GM23338 (cell line): ENCODE measurements around the gene EEF1AKMT2. TPM values are rescaled to one million over a fixed set of nuclear protein-coding genes. Genes with fewer than 3 reads are reported as not detected.

Source experiments
- ATAC-seq: fragments of 200-7000 bp; cut with Tn5 transposase; 3 replicates; pipeline ENCODE4 v1.9.1; 2020
- DNase-seq: peaks from one replicate; pipeline ENCODE4 v3.0.0-alpha.2; 2015; ENCODE audit warnings: low spot score
- H2AFZ ChIP-seq: fragments of 200-600 bp; sonication (generic); 2 replicates; pipeline ENCODE4 v1.8.0; 2016; ENCODE audit warnings: antibody characterized with exemption, mild to moderate bottlenecking, moderate library complexity
- H3F3A ChIP-seq: fragments of 200-600 bp; sonication (generic); replicated peaks from 2 replicates; pipeline ENCODE4 v1.8.0; 2017; ENCODE audit warnings: antibody characterized with exemption, mixed run types, low read depth
- H3K27ac ChIP-seq: fragments of 200-600 bp; sonication (generic); 2 replicates; pipeline ENCODE4 v1.6.1; 2016; ENCODE audit warnings: low read depth
- H3K27me3 ChIP-seq: fragments of 200-600 bp; sonication (generic); 2 replicates; pipeline ENCODE4 v1.8.0; 2016; ENCODE audit warnings: mild to moderate bottlenecking, mixed run types, moderate library complexity; ENCODE audit not compliant: insufficient read depth
- H3K36me3 ChIP-seq: fragments of 200-600 bp; sonication (generic); 2 replicates; pipeline ENCODE4 v1.8.0; 2016; ENCODE audit warnings: mild to moderate bottlenecking; ENCODE audit not compliant: insufficient read depth
- H3K4me1 ChIP-seq: fragments of 200-600 bp; sonication (generic); 2 replicates; pipeline ENCODE4 v1.8.0; 2016; ENCODE audit warnings: mild to moderate bottlenecking, moderate library complexity; ENCODE audit not compliant: insufficient read depth
- H3K4me2 ChIP-seq: fragments of 200-600 bp; sonication (generic); 2 replicates; pipeline ENCODE4 v1.7.1; 2017; ENCODE audit warnings: mixed run types
- H3K4me3 ChIP-seq: fragments of 200-600 bp; sonication (generic); 2 replicates; pipeline ENCODE4 v1.6.1; 2016; ENCODE audit warnings: mixed run types
- H3K79me2 ChIP-seq: fragments of 200-600 bp; sonication (generic); replicated peaks from 2 replicates; pipeline ENCODE4 v1.8.0; 2017; ENCODE audit warnings: mild to moderate bottlenecking; ENCODE audit not compliant: insufficient read depth
- H3K9me2 ChIP-seq: fragments of 200-600 bp; sonication (generic); 2 replicates; pipeline ENCODE4 v1.8.0; 2017; ENCODE audit not compliant: insufficient read depth
- H4K20me1 ChIP-seq: fragments of 200-600 bp; sonication (generic); replicated peaks from 2 replicates; pipeline ENCODE4 v1.8.0; 2017; ENCODE audit warnings: mild to moderate bottlenecking; ENCODE audit not compliant: insufficient read depth
- H3K27ac Mint-ChIP-seq: 2 replicates; pipeline ENCODE4 v1.8.0; 2020; ENCODE audit warnings: inconsistent platforms, mild to moderate bottlenecking, moderate library complexity, mixed read lengths
- H3K27me3 Mint-ChIP-seq: 3 replicates; pipeline ENCODE4 v1.8.0; 2022; ENCODE audit warnings: low read depth, mild to moderate bottlenecking, moderate library complexity, mixed read lengths, inconsistent platforms; ENCODE audit not compliant: insufficient read depth, poor library complexity
- H3K36me3 Mint-ChIP-seq: 3 replicates; pipeline ENCODE4 v1.8.0; 2021; ENCODE audit warnings: low read depth, mild to moderate bottlenecking, inconsistent platforms, moderate library complexity, mixed read lengths
- H3K4me1 Mint-ChIP-seq: 3 replicates; pipeline ENCODE4 v1.8.0; 2020; ENCODE audit warnings: mild to moderate bottlenecking, inconsistent platforms, mixed read lengths
- H3K4me3 Mint-ChIP-seq: 3 replicates; pipeline ENCODE4 v1.8.0; 2021; ENCODE audit warnings: moderate library complexity, mild to moderate bottlenecking, inconsistent platforms, mixed read lengths
- H3K9me3 Mint-ChIP-seq: 3 replicates; pipeline ENCODE4 v1.8.0; 2020; ENCODE audit warnings: moderate library complexity, mild to moderate bottlenecking, inconsistent platforms, mixed read lengths
- CREB1 ChIP-seq: fragments of 250-450 bp; sonication (Bioruptor Pico); IDR thresholded peaks from 2 replicates; pipeline ENCODE4 v1.5.0; 2020; ENCODE audit warnings: low read depth, mild to moderate bottlenecking, moderate library complexity
- EZH2 ChIP-seq: fragments of 200-600 bp; sonication (generic); IDR thresholded peaks from one replicate; pipeline ENCODE4 v1.8.0; 2017; ENCODE audit warnings: antibody characterized with exemption, mild to moderate bottlenecking, low read depth; ENCODE audit not compliant: unreplicated experiment
- EZH2phosphoT487 ChIP-seq: fragments of 200-600 bp; sonication (generic); IDR thresholded peaks from one replicate; pipeline ENCODE4 v1.8.1; 2018; ENCODE audit warnings: antibody characterized with exemption; ENCODE audit not compliant: unreplicated experiment
- JUNB ChIP-seq: IDR thresholded peaks from one replicate; pipeline ENCODE4 v1.6.1; 2016; ENCODE audit warnings: antibody characterized with exemption; ENCODE audit not compliant: unreplicated experiment
- NANOG ChIP-seq: IDR thresholded peaks from 2 replicates; pipeline ENCODE4 v1.6.1; 2016; ENCODE audit warnings: antibody characterized with exemption, borderline replicate concordance
- POLR2AphosphoS5 ChIP-seq: IDR thresholded peaks from 2 replicates; pipeline ENCODE4 v1.6.1; 2016; ENCODE audit warnings: antibody characterized with exemption, low read depth
- STAT1 ChIP-seq: IDR thresholded peaks from one replicate; pipeline ENCODE4 v1.6.1; 2016; ENCODE audit warnings: antibody characterized with exemption; ENCODE audit not compliant: unreplicated experiment
- ZNF114 ChIP-seq: fragments of 250-450 bp; sonication (Bioruptor Pico); IDR thresholded peaks from 2 replicates; pipeline ENCODE4 v1.5.0; 2020; ENCODE audit warnings: mild to moderate bottlenecking, moderate library complexity
- ZNF331 ChIP-seq: fragments of 250-450 bp; sonication (Bioruptor Pico); IDR thresholded peaks from 2 replicates; pipeline ENCODE4 v1.5.0; 2020; ENCODE audit warnings: low read depth, mild to moderate bottlenecking, moderate library complexity
- polyA plus RNA-seq: library from polyadenylated mRNA; unstranded; fragments of >200 nt; fragmentation: Nextera tagmentation; extraction: Ambion mirVana; gene quantifications from 2 replicates; pipeline ENCODE4 v1.2.1, GENCODE V29; 2016
- total RNA-seq: library from RNA; depleted of rRNA; stranded (reverse); fragments of >200 nt; shearing (Covaris generic); gene quantifications from 2 replicates; pipeline ENCODE4 v1.2.3, GENCODE V29; 2014
- TF ChIP-seq, protein P1 (sequence below): IDR thresholded peaks from one replicate; pipeline ENCODE4 v1.6.1; 2018; ENCODE audit warnings: antibody characterized with exemption; ENCODE audit not compliant: unreplicated experiment
- TF ChIP-seq, protein P2 (sequence below): fragments of 250-450 bp; sonication (Bioruptor Pico); IDR thresholded peaks from 2 replicates; pipeline ENCODE4 v1.5.0; 2020; ENCODE audit warnings: mild to moderate bottlenecking, moderate library complexity
- TF ChIP-seq, protein P3 (sequence below), 2 experiments: fragments of 200-600 bp in 1 of 2; sonication (generic) in 1 of 2; conservative IDR thresholded peaks; 2 replicates each; pipeline versions ENCODE4 v1.5.1 to v1.6.1; 2016 to 2017; ENCODE audit warnings: antibody characterized with exemption in 2 of 2, low read depth in 2 of 2, mild to moderate bottlenecking in 2 of 2, moderate library complexity in 1 of 2
- TF ChIP-seq, protein P4 (sequence below): IDR thresholded peaks from 2 replicates; pipeline ENCODE4 v1.6.1; 2016; ENCODE audit warnings: antibody characterized with exemption

Gene EEF1AKMT2
- total and polyA plus RNA-seq, 2 experiments from 2014 or later: 35.0 to 38.0 TPM

DNA sequence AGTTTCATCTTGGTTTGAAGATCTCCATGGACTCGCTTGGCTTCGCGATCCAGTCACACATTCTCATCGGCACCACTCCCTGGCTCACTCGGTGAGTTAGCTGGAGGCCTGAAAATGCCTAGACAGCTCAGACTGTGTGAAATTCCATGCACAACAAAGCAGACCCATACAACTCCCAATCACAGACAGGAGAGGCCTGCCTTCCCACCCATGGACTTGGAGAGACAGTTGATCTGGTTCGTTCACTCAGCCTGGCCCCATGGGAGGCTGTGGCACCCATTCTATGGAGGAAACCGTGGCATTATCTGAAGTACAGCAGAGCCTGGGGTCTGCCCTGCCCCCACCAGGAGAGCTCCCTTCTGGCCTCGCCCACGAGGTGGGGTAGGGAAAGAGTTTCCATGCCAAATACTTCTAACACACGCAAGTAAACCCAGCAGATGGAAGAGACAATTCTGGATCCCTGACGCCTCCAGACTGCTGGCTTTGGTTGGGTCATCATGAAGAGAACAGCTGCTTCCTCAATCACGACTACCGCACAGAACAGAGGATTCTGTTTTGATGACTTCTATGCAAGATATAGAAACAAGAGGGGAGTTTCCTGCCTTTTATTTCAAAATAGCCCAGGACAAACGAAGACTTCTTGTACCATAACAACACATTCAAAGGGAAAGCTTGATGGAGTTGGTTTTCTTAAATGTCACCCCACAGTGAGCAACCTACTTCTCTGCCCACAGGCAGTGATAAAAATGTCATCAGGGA, 63.4 kb downstream of the EEF1AKMT2 start:
- Histone ChIP-seq H3K79me2 (peaks cover 6% of the 10 kb centered on the region; the same call in 1 of the 2 replicates), H3K27ac (no peak overlapping the region), H3K36me3 (no peaks in the 10 kb centered on the region; the same call in 1 of the 2 replicates), H3F3A (no peaks in the 10 kb centered on the region), H3K27me3 (no peaks in the 10 kb centered on the region), H3K4me2 (no peak overlapping the region), H4K20me1 (no peaks in the 10 kb centered on the region; the same call in 1 of the 2 replicates), H3K4me1 (peaks cover 5% of the 10 kb centered on the region), H3K4me3 (no peak overlapping the region), H2AFZ (no peak overlapping the region), H3K9me2 (no peaks in the 10 kb centered on the region)
- no peak overlapping the region for H3K27ac Mint-ChIP-seq
- TF ChIP-seq ZNF114 (no peak), EZH2 (no peak), POLR2AphosphoS5 (no peak), EZH2phosphoT487 (no peak), STAT1 (no peak), CREB1 (no peak), NANOG (no peak), JUNB (no peak), ZNF331 (CRISPR knock-in tag) (no peak)
- TF ChIP-seq, protein P1, sequence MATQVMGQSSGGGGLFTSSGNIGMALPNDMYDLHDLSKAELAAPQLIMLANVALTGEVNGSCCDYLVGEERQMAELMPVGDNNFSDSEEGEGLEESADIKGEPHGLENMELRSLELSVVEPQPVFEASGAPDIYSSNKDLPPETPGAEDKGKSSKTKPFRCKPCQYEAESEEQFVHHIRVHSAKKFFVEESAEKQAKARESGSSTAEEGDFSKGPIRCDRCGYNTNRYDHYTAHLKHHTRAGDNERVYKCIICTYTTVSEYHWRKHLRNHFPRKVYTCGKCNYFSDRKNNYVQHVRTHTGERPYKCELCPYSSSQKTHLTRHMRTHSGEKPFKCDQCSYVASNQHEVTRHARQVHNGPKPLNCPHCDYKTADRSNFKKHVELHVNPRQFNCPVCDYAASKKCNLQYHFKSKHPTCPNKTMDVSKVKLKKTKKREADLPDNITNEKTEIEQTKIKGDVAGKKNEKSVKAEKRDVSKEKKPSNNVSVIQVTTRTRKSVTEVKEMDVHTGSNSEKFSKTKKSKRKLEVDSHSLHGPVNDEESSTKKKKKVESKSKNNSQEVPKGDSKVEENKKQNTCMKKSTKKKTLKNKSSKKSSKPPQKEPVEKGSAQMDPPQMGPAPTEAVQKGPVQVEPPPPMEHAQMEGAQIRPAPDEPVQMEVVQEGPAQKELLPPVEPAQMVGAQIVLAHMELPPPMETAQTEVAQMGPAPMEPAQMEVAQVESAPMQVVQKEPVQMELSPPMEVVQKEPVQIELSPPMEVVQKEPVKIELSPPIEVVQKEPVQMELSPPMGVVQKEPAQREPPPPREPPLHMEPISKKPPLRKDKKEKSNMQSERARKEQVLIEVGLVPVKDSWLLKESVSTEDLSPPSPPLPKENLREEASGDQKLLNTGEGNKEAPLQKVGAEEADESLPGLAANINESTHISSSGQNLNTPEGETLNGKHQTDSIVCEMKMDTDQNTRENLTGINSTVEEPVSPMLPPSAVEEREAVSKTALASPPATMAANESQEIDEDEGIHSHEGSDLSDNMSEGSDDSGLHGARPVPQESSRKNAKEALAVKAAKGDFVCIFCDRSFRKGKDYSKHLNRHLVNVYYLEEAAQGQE: no peak
- TF ChIP-seq, protein P2, sequence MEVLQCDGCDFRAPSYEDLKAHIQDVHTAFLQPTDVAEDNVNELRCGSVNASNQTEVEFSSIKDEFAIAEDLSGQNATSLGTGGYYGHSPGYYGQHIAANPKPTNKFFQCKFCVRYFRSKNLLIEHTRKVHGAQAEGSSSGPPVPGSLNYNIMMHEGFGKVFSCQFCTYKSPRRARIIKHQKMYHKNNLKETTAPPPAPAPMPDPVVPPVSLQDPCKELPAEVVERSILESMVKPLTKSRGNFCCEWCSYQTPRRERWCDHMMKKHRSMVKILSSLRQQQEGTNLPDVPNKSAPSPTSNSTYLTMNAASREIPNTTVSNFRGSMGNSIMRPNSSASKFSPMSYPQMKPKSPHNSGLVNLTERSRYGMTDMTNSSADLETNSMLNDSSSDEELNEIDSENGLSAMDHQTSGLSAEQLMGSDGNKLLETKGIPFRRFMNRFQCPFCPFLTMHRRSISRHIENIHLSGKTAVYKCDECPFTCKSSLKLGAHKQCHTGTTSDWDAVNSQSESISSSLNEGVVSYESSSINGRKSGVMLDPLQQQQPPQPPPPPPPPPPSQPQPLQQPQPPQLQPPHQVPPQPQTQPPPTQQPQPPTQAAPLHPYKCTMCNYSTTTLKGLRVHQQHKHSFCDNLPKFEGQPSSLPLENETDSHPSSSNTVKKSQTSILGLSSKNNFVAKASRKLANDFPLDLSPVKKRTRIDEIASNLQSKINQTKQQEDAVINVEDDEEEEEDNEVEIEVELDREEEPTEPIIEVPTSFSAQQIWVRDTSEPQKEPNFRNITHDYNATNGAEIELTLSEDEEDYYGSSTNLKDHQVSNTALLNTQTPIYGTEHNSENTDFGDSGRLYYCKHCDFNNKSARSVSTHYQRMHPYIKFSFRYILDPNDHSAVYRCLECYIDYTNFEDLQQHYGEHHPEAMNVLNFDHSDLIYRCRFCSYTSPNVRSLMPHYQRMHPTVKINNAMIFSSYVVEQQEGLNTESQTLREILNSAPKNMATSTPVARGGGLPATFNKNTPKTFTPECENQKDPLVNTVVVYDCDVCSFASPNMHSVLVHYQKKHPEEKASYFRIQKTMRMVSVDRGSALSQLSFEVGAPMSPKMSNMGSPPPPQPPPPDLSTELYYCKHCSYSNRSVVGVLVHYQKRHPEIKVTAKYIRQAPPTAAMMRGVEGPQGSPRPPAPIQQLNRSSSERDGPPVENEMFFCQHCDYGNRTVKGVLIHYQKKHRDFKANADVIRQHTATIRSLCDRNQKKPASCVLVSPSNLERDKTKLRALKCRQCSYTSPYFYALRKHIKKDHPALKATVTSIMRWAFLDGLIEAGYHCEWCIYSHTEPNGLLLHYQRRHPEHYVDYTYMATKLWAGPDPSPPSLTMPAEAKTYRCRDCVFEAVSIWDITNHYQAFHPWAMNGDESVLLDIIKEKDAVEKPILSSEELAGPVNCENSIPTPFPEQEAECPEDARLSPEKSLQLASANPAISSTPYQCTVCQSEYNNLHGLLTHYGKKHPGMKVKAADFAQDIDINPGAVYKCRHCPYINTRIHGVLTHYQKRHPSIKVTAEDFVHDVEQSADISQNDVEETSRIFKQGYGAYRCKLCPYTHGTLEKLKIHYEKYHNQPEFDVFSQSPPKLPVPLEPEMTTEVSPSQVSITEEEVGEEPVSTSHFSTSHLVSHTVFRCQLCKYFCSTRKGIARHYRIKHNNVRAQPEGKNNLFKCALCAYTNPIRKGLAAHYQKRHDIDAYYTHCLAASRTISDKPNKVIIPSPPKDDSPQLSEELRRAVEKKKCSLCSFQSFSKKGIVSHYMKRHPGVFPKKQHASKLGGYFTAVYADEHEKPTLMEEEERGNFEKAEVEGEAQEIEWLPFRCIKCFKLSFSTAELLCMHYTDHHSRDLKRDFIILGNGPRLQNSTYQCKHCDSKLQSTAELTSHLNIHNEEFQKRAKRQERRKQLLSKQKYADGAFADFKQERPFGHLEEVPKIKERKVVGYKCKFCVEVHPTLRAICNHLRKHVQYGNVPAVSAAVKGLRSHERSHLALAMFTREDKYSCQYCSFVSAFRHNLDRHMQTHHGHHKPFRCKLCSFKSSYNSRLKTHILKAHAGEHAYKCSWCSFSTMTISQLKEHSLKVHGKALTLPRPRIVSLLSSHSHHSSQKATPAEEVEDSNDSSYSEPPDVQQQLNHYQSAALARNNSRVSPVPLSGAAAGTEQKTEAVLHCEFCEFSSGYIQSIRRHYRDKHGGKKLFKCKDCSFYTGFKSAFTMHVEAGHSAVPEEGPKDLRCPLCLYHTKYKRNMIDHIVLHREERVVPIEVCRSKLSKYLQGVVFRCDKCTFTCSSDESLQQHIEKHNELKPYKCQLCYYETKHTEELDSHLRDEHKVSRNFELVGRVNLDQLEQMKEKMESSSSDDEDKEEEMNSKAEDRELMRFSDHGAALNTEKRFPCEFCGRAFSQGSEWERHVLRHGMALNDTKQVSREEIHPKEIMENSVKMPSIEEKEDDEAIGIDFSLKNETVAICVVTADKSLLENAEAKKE: no peak
- TF ChIP-seq, protein P3, sequence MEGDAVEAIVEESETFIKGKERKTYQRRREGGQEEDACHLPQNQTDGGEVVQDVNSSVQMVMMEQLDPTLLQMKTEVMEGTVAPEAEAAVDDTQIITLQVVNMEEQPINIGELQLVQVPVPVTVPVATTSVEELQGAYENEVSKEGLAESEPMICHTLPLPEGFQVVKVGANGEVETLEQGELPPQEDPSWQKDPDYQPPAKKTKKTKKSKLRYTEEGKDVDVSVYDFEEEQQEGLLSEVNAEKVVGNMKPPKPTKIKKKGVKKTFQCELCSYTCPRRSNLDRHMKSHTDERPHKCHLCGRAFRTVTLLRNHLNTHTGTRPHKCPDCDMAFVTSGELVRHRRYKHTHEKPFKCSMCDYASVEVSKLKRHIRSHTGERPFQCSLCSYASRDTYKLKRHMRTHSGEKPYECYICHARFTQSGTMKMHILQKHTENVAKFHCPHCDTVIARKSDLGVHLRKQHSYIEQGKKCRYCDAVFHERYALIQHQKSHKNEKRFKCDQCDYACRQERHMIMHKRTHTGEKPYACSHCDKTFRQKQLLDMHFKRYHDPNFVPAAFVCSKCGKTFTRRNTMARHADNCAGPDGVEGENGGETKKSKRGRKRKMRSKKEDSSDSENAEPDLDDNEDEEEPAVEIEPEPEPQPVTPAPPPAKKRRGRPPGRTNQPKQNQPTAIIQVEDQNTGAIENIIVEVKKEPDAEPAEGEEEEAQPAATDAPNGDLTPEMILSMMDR (conservative IDR thresholded peaks at IDR 0.05; ENCODE audit: low read depth in 2 of 2): no peak
- TF ChIP-seq, protein P4, sequence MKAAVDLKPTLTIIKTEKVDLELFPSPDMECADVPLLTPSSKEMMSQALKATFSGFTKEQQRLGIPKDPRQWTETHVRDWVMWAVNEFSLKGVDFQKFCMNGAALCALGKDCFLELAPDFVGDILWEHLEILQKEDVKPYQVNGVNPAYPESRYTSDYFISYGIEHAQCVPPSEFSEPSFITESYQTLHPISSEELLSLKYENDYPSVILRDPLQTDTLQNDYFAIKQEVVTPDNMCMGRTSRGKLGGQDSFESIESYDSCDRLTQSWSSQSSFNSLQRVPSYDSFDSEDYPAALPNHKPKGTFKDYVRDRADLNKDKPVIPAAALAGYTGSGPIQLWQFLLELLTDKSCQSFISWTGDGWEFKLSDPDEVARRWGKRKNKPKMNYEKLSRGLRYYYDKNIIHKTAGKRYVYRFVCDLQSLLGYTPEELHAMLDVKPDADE: no peak
- peaks cover 4% of the 10 kb centered on the region; the same call in 1 of the 3 replicates for H3K36me3 Mint-ChIP-seq
- peaks cover 2% of the 10 kb centered on the region for H3K27me3 Mint-ChIP-seq
- no peaks in the 10 kb centered on the region for H3K9me3 Mint-ChIP-seq
- no peak for DNase-seq
- H3K4me3 Mint-ChIP-seq: no peak overlapping the region
- ATAC-seq: no peak
- H3K4me1 Mint-ChIP-seq: peaks cover 28% of the 10 kb centered on the region
